ENCODE measurements around the gene OXTR.
"Not testable (repeated sequence)": the region's sequence is repeated elsewhere in the genome, so short reads cannot be mapped to it uniquely, and the experiment has no call there.

Gene OXTR

DNA sequence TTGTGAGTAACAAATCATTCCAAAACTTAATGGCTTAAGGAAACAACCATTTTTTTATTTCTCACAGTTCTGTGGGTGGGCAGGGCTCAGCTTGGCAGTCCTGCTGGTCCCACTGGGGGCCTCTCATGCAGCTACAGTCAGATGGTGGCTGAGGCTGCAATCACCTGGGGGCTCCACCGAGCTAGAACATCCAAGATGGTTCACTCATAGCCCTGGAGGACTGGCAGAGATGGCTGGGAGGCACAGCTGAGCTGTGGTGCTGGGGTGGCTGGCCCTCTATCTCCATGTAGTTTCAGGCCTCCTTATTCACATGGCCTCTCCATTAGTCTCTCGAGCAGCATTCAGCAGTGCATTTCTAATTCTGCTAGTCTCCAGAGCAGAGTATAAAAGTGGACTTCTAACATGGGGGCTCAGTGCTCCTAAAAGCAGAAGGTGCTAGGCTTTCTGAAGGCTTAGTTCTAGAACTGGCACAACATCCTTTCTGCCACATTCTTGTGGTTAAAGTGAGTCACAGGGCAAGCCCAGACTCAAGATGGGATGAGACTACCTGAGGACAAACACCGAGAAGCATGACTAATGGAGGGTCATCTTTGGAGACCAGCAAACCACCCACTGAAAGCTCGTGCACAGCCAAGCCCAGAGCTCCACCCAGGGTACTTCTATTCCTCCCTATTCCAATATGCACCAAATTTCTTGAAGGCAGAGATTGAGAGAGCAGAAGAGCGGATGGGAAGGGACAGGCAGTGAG, 29.5 kb downstream of the OXTR start:
- no peak for DNase-seq

DNA sequence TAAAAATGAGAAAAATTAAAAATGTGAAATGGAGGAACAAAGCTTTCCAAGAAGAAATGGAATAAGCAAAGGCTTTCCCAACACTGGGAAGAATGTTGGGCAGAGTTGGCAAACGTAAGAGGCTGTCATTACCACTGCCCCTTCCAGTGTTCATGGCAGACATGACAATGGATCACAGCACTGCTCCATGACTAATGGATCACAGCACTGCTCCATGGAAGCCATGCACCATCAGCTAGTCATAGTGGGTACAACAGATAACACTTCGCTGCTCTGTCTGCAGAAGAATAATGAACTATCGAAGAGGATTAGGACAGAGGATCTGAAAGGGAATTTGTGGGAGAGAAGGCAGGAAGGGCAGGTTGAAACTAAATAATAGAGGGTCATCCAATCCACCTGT, 30.8 kb downstream of the OXTR start:
- DNase-seq = no peak

DNA sequence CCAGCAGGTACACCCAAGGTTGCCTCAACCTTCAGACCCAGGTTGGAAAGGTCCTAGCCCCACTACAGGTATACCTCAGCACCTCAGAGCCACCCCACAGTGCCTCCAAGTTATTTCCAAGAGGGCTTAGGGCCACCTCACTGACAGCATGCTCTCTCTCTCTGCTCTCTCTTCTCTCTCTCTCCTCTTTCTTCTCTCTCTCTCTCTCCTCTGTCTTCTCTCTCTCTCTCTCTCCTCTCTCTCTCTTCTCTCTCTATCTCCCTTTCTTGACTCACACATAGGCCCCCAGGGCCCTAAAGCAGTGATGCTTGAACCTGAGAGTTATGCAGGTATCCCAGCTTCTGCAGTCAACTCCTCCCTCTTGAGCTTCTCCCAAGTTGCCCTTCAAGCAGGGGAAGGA, 31.6 kb downstream of the OXTR start:
- DNase-seq = no peak

DNA sequence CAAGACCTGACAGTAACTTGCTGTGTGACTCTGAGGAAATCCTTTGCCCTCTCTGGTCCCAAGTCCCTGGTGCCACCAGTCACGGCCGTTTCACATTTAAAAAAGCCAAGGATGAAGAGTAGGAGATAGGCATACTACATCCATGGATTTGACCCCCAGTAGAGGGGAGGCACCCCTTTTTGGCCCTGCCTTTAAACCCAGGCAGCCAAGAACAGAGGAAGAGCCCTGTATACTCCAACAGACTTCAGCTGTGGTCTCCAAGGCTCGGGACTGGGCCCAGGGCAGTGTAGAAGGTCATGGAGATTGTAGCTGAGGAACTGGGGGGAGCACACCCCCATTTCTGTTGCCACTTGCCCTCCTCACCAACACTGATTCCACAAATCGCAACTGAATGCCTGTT, 32.1 kb downstream of the OXTR start:
- DNase-seq = no peak

DNA sequence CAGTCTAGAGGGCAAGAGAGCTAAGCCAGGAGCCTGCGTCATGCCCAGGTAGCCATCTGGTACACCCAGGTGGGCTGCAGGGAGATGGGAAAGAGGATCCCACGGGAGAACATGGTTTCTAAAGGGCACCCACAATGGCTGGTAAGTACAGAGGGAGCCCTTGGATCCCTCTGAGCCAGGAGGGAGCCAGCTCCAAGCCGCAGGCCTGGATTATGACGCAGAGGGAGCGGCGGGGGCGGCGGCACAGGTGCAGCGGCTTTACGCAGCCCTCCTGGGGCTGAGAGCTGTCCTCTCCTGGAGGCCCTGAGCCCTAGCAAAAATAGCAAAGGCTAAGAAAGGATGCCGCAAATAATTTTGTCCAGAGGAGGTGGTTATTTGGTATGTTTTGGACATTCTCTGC, 33.0 kb downstream of the OXTR start:
- DNase-seq = no peak

DNA sequence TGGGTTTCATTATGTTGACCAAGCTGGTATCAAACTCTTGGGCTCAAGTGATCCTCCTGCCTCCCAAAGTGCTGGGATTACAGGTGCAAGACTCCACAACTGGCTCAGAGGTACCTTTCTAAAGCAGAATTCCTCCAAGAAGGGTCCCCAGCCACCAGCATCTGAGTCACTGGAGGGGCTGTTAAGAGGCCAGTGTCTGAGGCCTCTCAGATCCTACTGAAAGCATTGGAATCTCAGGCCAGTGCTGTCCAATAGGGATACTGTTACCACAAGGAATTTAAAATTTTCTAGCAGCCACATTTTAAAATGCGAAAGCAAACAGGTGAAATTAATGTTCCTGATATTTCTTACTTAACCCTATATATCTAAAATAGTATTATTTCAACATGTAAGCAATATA, 34.5 kb downstream of the OXTR start:
- DNase-seq = no peak

DNA sequence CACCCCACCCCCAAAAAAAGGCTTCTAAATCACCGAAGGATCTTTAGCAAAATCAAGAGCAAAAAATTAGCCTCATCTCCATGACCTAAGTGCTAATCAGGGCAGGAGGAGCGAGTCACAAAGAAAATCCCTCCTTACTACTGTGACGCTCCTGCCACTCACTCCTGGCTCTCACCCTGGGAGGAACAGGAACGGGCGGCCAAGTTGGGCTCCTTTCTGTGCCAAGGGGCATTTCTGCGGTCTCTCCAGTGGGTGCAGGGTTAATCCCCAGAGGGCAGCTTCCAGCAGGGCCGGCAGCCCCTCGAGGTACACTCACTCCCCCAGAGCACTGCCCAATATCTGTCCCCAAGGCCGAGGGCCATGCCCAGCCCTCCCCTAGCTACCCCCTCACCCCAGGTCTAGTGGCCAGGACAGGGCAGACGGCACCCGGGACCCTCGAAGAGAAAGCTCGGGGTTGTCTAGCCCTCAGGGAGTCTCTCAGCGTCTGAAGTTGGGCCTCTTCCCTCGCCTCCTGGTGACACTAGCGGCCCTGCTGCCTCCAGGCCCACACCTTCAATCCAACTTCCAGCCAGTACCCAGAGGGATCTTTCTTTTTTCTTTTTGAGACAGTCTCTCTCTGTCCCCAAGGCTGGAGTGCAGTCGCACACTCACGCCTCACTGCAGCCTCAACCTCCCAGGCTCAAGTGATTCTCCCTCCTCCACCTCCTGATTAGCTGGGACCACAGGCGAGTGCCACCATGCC, 35.1 kb downstream of the OXTR start:
- DNase-seq = no peak

DNA sequence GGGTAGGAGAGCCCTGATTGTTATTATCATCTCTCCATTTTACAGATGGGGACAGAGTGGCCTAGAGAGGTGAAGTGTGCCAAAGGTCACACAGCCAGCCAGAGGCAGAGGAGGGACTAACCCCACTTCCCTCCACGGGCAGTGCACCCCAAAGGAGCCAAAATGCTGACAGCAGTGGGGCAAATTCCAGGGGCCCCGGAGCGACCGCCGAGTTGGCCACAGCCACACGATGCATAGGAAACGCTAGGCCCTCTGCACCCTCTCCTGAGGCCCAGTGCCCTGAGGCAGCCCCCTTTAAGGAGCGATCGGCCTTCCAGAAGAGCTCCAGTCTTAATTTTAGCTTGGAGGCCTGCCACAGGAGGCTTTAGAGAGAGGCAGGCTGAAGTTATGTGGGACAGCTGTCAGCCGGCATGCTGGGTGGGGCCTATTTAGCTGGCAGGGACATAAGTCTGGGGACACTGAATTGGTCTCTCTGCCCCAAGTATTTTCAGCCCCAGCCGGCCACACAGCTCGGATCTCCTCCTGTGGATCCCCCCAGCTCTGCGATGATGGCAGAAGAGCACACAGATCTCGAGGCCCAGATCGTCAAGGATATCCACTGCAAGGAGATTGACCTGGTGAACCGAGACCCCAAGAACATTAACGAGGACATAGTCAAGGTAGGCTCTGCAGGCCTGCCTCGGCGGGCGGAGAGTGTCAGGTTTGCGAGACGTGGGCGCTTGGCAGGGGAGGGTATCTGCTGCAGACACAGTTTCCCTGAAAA, 35.9 kb downstream of the OXTR start, which contains the start of gene CAV3:
CAV3 (plus strand) TSS at position 471 of the 763 bp plus-strand sequence; CDS start at position 546, 75 bp downstream.
- DNase-seq = no peak

DNA sequence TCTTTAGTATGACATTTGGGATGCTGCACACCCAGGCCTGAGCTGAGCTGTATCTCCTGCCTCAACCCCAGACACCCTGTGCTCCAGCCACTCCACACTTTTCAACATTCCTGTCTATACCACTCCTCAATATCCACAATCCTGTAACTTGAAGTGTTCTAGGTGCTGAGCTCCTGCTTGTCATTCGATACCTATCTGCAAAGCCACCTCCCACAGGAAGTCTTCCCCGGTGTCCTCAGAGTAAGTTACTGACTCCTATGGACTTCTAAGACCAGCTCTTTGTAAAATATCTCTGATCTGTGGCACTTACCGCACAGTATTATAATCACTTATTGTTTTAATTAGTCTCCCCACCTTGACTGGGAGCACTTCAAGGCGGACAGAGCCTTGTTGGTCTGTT, 37.0 kb downstream of the OXTR start:
- DNase-seq = no peak

DNA sequence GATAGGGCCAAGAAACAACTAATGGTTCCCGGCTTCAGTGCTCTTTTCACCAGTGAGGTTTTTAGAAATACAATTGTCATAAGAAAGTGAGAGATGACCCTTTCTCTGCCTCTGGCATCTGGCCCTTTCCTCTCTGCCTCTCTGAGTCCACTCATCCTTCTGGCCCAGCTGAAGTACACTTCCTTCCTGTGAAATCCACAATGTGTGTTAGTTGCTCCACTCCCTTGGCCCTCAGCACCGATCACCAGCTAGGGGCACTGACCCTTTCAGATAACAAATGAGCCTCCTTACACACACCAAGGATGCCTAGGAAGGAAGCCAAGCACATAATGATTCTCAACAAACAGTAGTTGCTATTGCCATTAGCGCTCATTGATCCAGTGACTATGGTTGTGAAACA, 38.8 kb downstream of the OXTR start:
- DNase-seq = no peak

DNA sequence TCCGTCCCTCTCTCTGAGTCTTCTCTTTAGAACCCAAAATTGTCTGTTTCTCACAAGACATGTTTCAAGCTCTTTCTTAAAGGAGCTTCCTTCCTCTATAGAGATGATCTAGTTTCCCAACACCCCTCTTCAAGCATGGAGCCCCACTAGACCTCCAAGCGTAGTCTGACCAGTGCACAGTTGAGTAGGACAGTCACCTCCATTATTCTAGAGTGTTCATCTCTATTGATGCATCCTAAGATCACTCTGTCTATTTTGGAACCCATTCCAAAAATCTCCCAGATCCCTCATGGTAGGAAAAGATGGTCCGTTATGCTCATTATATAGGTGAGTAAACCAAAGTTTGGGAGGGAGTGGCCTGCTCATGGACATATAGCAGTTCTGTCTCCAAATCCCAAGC, 39.9 kb downstream of the OXTR start:
- no peak for DNase-seq

DNA sequence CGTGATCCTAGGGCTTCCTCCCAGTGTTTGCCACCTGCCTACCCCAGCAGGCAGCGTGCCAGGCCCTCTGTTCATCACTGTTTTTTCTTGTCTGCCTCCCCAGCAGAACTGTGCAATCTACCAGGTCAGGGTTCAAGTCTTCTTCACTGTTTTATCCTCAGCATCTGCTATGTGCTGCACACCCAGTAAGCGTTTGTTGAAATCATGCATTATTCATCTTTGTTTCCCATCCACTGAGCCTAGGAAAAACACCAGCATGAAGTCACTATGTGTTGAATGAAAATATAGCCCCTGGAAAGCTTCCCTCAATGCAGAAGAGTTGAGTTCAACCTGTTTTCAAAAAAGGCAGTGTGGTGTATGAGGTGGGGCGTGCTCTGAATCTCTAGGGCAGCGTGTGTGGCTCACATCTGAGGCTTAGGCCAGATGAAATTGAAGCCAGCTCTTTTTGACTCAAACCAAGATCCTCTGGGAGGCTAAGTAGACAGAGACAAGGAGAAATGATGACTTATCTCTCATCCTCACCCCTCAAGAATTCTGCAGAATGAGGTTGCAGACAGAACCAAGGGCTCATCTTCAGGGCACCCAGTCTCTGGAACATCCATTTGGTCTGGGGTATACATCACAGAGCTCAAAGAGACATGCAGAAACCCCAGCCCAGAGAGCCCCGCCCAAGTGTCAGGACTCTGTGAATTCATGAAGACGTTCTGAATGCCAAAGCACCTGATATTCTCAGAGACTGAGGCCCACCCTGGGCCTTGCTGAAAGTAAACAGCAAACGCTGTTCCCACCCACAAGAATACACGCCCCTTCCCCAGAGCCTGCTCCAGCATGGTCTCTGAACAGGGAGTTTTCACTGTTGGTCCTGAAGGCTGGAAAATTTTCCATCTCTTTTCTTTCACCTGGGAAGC, 41.6 kb downstream of the OXTR start:
- no peak for DNase-seq

DNA sequence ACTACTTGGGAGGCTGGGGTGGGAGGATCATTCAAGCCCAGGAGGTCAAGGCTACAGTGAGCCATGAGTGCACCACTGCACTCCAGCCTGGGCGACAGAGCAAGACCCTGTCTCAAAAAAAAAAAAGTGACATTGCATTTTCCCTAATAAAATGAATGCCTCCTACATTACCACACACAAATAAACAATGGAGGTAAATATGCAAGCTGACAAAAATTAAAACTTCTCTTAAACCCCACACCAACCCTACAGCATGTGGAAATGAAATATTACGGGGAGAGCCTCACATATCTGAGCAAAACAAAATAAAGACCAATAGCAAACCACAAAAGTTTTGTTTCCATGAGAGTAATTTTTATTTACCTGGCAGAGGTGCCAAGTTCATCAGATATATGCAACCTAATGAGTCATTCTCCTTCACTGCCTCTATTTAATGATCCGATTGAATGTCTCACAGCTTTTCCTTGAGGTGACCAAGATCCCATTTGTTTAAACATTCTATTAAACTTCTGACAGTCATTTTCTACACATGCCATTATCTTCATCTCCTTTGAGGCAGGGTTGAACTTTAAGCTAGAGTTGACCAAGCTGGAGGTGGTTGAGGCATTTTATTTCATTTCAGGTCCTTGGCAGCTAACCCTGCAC, 45.2 kb downstream of the OXTR start:
- no peak for DNase-seq

DNA sequence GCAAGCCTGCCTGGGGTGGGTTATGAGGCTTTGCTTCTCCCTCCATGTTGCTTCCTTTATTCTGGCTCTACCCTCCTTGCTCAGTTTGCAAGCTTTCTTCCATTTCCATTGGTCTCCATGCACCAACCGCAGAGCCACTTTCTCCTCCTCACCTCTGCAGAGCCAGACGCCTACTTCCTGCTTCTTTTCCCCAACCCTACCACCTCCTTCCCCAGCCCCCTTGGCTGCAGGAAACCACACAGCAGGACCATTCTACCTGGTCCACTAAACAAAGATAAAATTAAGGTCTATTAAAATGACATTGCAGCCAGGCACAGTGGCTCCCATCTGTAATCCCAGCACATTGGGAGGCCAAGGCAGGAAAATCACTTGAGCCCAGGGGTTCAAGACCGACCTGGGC, 45.8 kb downstream of the OXTR start:
- DNase-seq = no peak

DNA sequence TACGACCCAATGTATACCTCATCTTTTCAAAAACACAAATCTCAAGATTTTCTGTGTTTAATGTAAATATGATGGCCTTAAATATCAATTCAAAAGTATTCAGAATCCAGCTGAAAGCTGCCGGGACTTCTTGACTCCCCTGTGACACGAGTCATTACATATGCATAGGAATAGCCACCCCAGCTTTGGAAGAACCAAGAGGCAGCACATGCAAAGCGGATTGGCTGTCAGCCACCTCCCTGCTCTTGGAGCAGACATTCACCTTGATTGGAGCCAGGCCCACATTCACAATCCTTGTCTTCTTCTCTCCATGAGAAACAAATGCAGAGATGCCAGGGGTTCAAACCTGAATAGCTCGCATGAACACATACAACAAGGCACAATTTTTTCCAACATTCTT, 46.6 kb downstream of the OXTR start:
- no peak for DNase-seq

DNA sequence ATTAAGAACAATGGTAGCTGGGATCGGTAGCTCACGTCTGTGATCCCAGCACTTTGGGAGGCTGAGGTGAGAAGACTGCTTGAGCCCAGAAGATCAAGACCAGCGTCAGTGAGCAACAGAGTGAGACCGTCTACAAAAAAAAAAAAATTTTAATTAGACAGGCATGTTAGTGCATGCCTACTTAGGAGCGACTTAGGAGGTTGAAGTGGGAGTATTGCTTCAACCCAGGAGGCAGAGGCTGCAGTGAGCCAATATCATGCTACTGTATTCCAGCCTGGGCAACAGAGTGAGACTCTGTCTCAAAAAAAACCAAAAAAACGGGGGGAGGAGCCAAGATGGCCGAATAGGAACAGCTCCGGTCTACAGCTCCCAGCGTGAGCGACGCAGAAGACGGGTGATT, 53.7 kb downstream of the OXTR start:
- DNase-seq = not testable (repeated sequence)

DNA sequence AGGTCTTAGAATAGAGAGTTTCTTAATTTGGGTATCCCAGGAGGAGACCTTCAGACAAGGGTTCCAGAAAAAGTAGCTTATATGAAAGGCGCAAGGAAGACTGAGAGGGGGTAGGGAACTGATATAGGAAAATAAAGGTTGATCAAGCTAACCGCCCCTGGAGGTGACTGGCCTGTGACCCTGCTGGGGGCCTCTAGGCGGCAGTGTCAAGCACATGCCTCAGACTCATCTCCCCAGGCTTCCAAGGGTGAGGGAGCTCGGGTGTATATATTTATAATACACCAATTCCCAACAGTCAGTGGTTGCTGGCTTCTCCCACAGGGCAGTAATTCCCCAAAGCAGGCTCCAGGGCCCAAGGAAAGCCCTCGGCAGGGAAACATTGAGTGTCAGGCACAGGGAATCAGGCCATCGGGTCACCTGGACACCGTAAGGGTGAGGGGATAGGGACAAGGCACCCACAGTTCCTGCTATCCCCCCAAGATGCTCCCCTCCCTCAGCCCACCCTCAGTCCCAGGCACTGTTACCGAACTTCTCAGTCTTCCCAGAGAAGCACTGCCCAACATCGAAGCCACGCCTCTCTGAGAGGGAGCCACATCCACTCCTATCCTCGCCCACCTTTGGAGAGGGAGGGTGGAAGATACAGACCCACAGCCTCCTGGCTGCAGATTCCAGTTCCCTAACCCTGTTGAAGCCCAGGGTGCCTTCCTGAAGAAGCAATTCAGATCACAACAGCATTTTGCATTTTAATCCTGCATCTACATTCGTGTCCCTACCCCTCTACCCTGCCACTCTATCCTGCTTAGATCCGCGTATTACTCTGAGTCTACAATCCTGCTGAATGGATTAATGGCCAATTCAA, 55.3 kb downstream of the OXTR start:
- DNase-seq = no peak

DNA sequence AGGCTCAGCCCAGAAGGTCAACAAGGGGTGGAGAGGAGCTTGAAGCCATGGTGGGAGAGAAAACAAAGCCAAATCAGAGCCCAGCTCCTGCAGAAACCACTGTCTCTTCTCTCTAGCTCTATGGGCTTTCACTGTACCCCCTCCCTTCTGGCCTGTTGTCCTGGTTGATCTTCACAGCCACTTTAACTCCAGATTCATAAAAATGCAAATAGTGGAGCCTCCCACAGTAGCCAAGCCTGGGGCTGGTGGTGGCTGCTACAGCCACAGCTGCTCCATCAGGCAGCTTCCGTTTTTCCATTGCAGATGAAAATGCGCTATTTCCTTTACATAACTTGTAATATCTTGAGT, 56.5 kb downstream of the OXTR start:
- no peak for DNase-seq

DNA sequence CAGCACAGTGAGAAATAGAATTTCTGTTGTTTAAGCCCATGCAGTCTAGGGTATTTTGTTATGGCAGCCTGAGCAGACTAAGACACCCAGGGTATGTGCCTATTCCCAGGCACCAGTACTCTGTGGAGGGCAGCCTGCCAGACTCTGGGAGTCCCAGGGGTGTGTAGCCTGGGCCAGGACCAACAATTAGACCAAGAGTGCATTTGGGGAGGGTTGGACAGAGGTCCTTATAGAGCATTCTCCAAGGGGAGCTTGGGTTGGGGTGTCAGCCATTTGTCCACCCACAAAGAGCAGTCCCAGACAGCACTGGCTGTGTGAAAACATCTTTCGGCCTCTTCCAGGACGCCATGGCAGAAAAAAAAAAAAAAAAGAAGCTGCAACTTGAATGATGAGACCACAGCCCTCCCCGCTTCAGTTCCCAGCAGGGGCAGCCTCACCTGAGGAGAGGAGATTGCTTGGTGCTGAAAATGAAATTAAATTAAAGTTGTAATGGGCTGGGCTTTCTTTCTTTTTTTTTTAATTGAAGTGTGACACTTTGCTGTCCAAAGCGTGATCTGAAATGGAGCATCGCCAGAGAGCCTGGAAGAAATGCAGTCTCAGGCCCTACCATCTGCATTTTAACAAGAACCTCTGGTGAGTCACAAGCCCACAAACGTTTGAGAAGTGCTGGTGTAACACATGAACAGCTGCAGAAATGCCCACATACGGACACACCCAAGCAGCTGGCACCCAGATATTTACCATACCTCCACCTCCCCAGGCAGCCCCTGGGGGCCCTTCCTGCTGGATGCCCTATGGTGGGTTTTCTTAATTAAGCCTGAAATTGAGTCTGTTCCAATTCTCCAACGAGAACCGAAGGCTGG, 57.1 kb downstream of the OXTR start:
- no peak for DNase-seq

DNA sequence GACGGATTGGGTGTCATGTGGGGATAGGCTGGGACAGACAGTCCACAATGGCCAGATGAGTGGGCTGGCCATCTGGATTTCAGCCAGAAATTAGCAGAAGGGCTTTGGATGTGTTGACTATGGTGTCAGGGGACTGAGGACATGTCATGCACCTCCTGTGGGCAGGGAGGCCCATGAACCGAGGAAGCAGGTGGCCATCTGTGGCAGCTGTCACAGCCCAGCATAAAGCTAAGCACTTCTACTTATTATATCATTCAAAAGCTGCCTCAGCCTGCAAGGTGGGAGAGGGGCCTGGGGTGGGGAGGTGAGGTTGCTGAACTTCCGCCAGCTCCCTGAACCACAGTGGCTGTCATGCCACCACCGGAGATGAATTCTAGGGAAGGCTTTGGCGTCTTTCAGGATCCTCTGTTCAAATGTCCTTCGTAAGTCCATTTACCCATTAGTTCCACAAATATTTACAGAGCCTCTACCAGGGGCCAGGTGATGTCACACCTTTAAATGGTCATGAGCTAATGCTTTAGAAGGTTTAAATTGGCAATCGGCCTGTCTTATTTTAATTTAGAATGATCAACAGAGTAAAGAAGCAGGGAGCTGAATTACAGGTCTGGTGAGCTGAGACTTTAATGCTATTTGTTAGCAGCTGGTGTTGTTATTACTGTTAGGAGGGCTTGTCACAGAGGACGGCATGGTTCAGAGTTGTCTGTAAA, 59.5 kb downstream of the OXTR start:
- DNase-seq = no peak
